Ascending aorta (tissue), 2 donors: Measurements from ENCODE around the gene PCAT7. TPM values are rescaled to one million over a fixed set of nuclear protein-coding genes. Genes with fewer than 3 reads are reported as not detected.
"Not testable (repeated sequence)": the region's sequence is repeated elsewhere in the genome, so short reads cannot be mapped to it uniquely, and the experiment has no call there.

Source experiments
- DNase-seq, 2 donors: peaks; one replicate each; pipeline ENCODE4 v3.0.0-alpha.2; 2019; ENCODE audit warnings: low spot score in 2 of 2
- H3K27ac ChIP-seq, 2 donors: fragments of 200-600 bp; sonication (generic); one replicate each; pipeline ENCODE4 v1.5.1; 2016 to 2017; ENCODE audit warnings: mild to moderate bottlenecking in 1 of 2
- H3K27me3 ChIP-seq: fragments of 200-600 bp; sonication (generic); one replicate; pipeline ENCODE4 v1.5.1; 2017
- H3K36me3 ChIP-seq, 2 donors: fragments of 200-600 bp; sonication (generic); one replicate each; pipeline ENCODE4 v1.5.1; 2016
- H3K4me1 ChIP-seq, 2 donors: fragments of 200-600 bp; sonication (generic); one replicate each; pipeline ENCODE4 v1.5.1; 2016 to 2017; ENCODE audit warnings: mild to moderate bottlenecking in 1 of 2
- H3K4me3 ChIP-seq, 2 donors: fragments of 200-600 bp; sonication (generic); one replicate each; pipeline ENCODE4 v1.5.1; 2016 to 2017; ENCODE audit warnings: mild to moderate bottlenecking in 1 of 2
- H3K9me3 ChIP-seq, 2 donors: fragments of 200-600 bp; sonication (generic); one replicate each; pipeline ENCODE4 v1.5.1; 2016
- intact Hi-C: fragments of 100-400 bp; cut with DNase I; formaldehyde crosslinking; loops from one replicate; pipeline ENCODE4 v1.15.1; 2023
- total RNA-seq: library from RNA; depleted of rRNA; stranded (reverse); fragments of >200 nt; gene quantifications from one replicate; pipeline ENCODE4 v1.1.0, GENCODE V29; 2016
- TF ChIP-seq, protein P1 (sequence below), 3 experiments: fragments of 200-600 bp in 2 of 3; fragments of 450-650 bp in 1 of 3; sonication (generic) in 2 of 3; IDR thresholded peaks; one replicate each; pipeline ENCODE4 v1.5.1; 2016 to 2019; ENCODE audit warnings: antibody characterized with exemption in 3 of 3, mild to moderate bottlenecking in 1 of 3, moderate library complexity in 1 of 3

The PCAT7 gene
- total RNA-seq, 1 donor from 2014 or later, result not detected

DNA sequence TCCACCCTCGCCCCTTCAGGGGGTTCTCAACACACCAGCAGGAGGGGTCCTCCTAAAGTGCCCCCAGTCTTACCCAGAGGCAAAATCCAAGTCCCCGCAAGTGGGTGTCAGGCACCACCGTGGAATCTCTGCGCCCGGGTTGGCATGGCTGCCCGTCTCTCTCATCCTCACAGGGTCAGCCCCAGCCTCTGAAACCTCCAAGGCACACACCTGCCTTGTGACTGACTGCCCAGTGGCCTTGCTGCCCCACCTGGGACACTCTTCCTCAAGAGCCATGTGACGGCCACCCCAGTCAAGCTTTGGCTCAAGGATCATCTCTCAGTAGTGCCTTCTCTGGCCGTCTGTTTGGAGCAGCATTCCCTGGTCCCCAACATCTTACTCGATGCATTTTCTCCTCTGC lies 33.8 kb downstream of the PCAT7 start:
- intact Hi-C loops, result no loop called here
- no peaks in the 10 kb centered on the region for H3K36me3 ChIP-seq
- peaks cover 0 to 3% of the 10 kb centered on the region in 2 donors for H3K4me1 ChIP-seq
- no peaks in the 10 kb centered on the region for H3K27me3 ChIP-seq
- no peak overlapping the region for H3K4me3 ChIP-seq
- no peak for DNase-seq
- H3K27ac ChIP-seq, result no peak overlapping the region
- H3K9me3 ChIP-seq, result no peaks in the 10 kb centered on the region
- TF ChIP-seq, protein P1, sequence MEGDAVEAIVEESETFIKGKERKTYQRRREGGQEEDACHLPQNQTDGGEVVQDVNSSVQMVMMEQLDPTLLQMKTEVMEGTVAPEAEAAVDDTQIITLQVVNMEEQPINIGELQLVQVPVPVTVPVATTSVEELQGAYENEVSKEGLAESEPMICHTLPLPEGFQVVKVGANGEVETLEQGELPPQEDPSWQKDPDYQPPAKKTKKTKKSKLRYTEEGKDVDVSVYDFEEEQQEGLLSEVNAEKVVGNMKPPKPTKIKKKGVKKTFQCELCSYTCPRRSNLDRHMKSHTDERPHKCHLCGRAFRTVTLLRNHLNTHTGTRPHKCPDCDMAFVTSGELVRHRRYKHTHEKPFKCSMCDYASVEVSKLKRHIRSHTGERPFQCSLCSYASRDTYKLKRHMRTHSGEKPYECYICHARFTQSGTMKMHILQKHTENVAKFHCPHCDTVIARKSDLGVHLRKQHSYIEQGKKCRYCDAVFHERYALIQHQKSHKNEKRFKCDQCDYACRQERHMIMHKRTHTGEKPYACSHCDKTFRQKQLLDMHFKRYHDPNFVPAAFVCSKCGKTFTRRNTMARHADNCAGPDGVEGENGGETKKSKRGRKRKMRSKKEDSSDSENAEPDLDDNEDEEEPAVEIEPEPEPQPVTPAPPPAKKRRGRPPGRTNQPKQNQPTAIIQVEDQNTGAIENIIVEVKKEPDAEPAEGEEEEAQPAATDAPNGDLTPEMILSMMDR (IDR thresholded peaks at IDR 0.05), result no peak

DNA sequence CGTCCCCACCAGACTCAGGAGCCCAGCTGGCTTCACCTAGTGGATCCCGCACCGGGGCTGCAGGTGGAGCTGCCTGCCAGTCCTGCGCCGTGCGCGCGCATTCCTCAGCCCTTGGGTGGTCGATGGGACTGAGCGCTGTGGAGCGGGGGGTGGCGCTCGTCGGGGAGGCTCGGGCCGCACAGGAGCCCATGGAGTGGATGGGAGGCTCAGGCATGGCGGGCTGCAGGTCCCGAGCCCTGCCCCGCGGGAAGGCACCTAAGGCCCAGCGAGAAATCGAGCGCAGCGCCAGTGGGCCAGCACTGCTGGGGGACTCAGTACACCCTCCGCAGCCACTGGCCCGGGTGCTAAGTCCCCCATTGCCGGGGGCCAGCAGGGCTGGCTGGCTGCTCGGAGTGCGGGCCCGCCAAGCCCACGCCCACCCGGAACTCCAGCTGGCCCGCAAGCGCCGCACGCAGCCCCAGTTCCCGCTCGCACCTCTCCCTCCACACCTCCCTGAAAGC lies 36.2 kb downstream of the PCAT7 start:
- intact Hi-C loops, H3K36me3 ChIP-seq, DNase-seq, H3K9me3 ChIP-seq, H3K4me1 ChIP-seq, H3K27ac ChIP-seq, H3K4me3 ChIP-seq, H3K27me3 ChIP-seq: not testable (repeated sequence)

DNA sequence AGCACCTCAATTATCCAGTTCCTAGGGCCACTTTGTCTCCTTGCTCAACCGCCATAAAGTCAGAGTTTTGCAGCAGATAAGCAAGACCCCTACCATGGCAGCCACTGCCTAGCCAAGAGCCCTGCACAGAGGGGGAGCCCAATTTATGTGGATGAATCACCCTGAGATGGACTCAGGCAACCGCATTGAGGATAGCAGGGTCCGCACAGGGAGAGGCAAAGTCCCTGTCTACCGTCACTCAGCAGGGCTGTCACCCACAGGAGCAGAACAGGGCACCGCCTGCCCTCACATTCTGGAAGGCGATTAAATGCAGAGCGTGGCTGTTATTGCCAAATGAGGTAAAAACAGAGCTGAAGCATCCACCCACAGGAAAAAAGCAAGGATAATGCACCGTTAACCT lies 37.0 kb downstream of the PCAT7 start:
- no peaks in the 10 kb centered on the region for H3K9me3 ChIP-seq
- peaks cover 0 to 8% of the 10 kb centered on the region in 2 donors for H3K4me1 ChIP-seq
- H3K27me3 ChIP-seq, result no peaks in the 10 kb centered on the region
- DNase-seq, result no peak
- H3K27ac ChIP-seq, result no peak overlapping the region
- TF ChIP-seq, protein P1 (IDR thresholded peaks at IDR 0.05), result no peak
- no peak overlapping the region for H3K4me3 ChIP-seq
- intact Hi-C loops, result no loop called here
- H3K36me3 ChIP-seq, result no peaks in the 10 kb centered on the region

DNA sequence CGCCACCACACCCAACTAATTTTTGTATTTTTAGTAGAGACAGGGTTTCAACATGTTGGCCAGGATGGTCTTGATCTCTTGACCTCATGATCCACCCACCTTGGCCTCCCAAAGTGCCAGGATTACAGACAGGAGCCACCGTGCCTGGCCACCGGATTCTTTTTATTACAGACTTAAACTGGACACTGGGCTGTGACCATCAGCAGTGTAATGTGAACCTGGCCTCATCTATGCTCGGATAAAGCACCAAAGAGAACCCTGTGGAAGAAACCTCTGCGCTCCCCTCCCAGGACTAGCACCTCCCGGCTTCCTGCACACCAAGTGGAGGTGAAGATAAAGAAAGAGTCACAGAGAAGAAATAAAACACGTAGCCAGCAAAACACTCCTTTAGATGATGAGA lies 37.8 kb downstream of the PCAT7 start:
- H3K4me1 ChIP-seq, H3K36me3 ChIP-seq, DNase-seq, H3K9me3 ChIP-seq, H3K27ac ChIP-seq, intact Hi-C loops, H3K4me3 ChIP-seq, H3K27me3 ChIP-seq: not testable (repeated sequence)

DNA sequence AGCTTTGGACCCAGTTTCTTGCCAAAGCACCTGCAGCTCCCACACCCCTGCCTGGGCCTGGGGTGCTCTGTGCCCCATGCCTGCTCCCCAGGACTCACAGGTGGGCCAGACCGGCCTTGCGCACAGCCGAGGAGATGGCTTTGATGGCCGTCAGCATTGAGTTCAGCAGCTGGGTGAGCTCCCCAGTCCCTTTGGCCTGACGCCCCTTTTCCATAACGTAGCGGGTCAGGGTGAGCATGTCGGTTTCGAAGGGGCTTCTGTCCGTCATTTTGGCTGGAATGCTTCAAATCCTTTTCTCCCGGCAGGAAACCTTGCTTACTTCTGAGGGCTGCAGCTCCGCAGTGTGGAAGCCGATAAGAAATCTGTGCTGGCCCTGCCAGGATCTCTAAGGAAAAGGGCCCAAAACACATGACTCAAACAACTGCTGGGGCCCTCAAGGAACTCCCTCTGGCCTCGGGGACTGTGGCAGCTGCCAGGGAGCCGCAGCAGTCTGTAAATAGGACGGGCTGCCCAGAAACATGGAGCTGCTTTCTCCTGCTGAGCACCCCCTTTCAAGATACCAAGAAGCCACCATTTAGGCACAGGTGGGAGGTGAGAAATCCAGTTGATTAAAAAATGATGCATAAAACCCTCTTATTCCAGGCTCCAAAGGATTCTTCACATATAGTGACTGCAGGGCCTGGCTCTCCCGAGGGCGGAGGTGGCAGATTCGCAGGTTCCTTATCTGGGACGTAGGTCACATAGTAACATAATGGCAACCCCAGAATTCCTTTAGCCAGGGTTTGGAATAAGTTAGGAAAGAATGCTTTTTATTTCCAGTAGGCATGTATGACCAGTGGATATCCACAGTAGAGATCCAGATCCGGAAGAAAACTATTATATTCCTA lies 38.8 kb downstream of the PCAT7 start, which contains the start of gene FBP2:
Gene FBP2 (minus strand): TSS at position 366 of the 887 bp plus-strand sequence. CDS start 98 bp downstream, at position 268.
- Histone ChIP-seq H3K36me3 (no peaks in the 10 kb centered on the region), H3K4me1 (peaks cover 0 to 8% of the 10 kb centered on the region in 2 donors), H3K4me3 (peak within 1 kb of the TSS; percentile 26 to 36), H3K27ac (no peak within 1 kb of the TSS), H3K27me3 (no peaks in the 10 kb centered on the region), H3K9me3 (no peaks in the 10 kb centered on the region)
- intact Hi-C loops, result no loop called here
- TF ChIP-seq, protein P1 (IDR thresholded peaks at IDR 0.05), result no peak
- DNase-seq, result no peak

DNA sequence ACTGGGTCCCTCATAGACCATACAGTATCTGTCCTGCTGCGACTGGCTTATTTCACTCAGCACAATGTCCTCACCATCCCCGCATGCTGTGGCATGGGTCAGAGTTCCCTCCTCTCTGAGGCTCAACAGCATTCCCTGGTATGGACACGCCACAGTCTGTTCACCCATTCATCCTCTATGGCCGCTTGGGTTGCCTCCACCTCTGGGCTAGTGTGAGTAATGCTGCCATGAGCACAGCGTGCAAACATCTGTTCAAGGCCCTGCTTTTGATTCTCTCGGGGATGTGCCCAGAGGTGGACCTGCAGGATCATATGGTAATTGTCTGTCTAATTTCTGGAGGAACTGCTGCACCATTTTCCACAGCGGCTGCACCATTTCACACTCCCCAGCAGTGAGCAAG lies 44.2 kb downstream of the PCAT7 start:
- Histone ChIP-seq H3K27me3 (no peaks in the 10 kb centered on the region), H3K4me1 (peaks cover 0 to 2% of the 10 kb centered on the region in 2 donors), H3K36me3 (no peaks in the 10 kb centered on the region), H3K9me3 (no peaks in the 10 kb centered on the region), H3K4me3 (no peak overlapping the region), H3K27ac (no peak overlapping the region)
- TF ChIP-seq, protein P1 (IDR thresholded peaks at IDR 0.05), result no peak
- DNase-seq, result no peak
- intact Hi-C loops, result no loop called here
